Measurements from ENCODE around the gene TAAR8.

DNA sequence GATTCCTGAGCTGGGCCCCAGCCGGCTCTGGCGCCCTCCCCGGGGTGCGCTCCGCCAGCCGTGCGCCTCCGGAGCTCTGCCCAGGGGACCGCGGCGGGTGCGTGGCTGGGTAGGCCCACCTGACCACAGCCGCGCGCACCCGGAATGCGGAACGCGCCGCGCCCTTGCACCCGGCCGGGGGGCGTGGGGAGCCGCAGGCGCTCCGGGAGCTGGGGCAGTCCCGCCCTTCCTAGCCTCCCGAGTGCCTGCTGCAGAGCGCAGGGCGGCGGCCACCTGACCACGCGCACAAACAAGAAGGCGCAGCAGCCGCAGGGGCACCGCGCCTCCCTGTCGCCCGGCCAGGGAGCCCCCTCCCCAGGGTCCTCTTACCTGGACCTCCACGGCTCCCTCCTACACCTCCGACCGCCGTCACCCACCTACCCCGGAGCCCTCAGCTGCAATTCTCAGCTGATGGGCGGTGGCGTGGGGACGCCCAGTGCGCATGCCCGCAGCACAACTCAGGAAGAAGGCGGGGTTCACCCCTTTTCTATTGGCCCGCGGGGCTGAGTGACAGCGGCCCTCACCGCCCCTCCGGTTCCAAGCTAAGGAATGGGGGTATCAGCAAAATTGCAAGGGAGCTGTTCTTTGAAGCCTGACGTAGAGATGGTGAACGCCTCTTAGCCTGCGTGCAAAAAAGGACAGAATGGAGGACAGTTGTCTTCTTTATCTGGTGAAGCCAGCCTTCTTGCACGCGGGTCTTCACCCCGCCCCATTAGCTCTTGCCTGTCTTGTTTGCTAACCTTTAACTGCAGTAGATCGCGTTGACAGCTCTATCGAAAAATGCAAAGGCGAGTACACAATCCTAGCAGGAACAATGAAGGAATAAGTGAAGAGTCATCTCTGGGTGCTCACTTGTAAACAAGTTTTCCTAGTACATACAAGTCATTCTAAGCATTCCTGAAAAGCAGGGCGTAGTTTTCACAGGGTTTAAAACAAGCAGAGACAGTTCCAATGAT, 39.5 kb upstream of the TAAR8 start, which contains the start of gene STX7:
- TF ChIP-seq, protein P1, sequence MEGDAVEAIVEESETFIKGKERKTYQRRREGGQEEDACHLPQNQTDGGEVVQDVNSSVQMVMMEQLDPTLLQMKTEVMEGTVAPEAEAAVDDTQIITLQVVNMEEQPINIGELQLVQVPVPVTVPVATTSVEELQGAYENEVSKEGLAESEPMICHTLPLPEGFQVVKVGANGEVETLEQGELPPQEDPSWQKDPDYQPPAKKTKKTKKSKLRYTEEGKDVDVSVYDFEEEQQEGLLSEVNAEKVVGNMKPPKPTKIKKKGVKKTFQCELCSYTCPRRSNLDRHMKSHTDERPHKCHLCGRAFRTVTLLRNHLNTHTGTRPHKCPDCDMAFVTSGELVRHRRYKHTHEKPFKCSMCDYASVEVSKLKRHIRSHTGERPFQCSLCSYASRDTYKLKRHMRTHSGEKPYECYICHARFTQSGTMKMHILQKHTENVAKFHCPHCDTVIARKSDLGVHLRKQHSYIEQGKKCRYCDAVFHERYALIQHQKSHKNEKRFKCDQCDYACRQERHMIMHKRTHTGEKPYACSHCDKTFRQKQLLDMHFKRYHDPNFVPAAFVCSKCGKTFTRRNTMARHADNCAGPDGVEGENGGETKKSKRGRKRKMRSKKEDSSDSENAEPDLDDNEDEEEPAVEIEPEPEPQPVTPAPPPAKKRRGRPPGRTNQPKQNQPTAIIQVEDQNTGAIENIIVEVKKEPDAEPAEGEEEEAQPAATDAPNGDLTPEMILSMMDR (IDR thresholded peaks at IDR 0.05) = no peak
- TF ChIP-seq EP300 (IDR thresholded peaks at IDR 0.05) (no peak), POLR2A (IDR thresholded peaks at IDR 0.05) (peak; percentile 46 to 75)
